HepG2 (cell line): ENCODE measurements around the gene RBM47. TPM values are rescaled to one million over a fixed set of nuclear protein-coding genes. Genes with fewer than 3 reads are reported as not detected.
A peak's percentile ranks its signal among the peaks of the same experiment; 100 is the strongest.

Experiments
- ATAC-seq: fragments of 200-7000 bp; cut with Tn5 transposase; 3 replicates; pipeline ENCODE4 v1.9.1; 2020; ENCODE audit warnings: mild to moderate bottlenecking, moderate library complexity
- BruUV-seq: library from RNA; stranded (reverse); fragments of 400-500 nt; replicated peaks from 2 replicates; lab custom pipeline; 2021; lab: Mats Ljungman, UMichigan
- CTCF ChIA-PET: fragments of 300-600 bp; formaldehyde crosslinking; extraction: SDS; loops from one replicate; lab custom pipeline; 2021; ENCODE audit warnings: low total read pairs, inconsistent platforms, low intra/inter-chr PET ratio; lab: Yijun Ruan, JAX
- POLR2A ChIA-PET: fragments of 350-600 bp; sonication (Branson Sonifier 250); formaldehyde crosslinking; loops from one replicate; lab custom pipeline; 2020; ENCODE audit warnings: antibody characterized with exemption, inconsistent platforms; lab: Yijun Ruan, JAX
- DNase-seq: peaks from one replicate; pipeline ENCODE4 v3.0.0-alpha.2; 2015; ENCODE audit warnings: low spot score
- FAIRE-seq: peaks from 3 replicates; lab custom pipeline; 2011; peaks lifted over from hg19 to GRCh38; lab: Jason Lieb, UNC
- H2AFZ ChIP-seq: one replicate; pipeline ENCODE4 v1.6.1; 2011; ENCODE audit warnings: low read length, inconsistent platforms
- H3K27ac ChIP-seq: fragments of 300-600 bp; 3 replicates; pipeline ENCODE4 v1.8.0; 2011; ENCODE audit warnings: mixed run types, mild to moderate bottlenecking, mixed read lengths, low read length, inconsistent platforms; ENCODE audit not compliant: insufficient read depth; ENCODE audit errors: extremely low read length
- H3K27me3 ChIP-seq, 2 experiments: fragments of 200-600 bp in 1 of 2; 2 replicates in 1 of 2; 3 replicates in 1 of 2; pipeline versions ENCODE4 v1.6.0 to v1.8.0; 2011; ENCODE audit warnings: low read length in 2 of 2, mild to moderate bottlenecking in 2 of 2, moderate library complexity in 2 of 2, inconsistent platforms in 1 of 2; ENCODE audit not compliant: insufficient read depth in 2 of 2, control insufficient read depth in 1 of 2
- H3K36me3 ChIP-seq, 2 experiments: fragments of 200-600 bp in 1 of 2; replicated peaks in 1 of 2; 2 replicates in 1 of 2; 3 replicates in 1 of 2; pipeline versions ENCODE4 v1.5.1 to v1.8.0; 2011; ENCODE audit warnings: low read length in 2 of 2, inconsistent platforms in 1 of 2; ENCODE audit not compliant: insufficient read depth in 2 of 2, control insufficient read depth in 1 of 2
- H3K4me1 ChIP-seq: 2 replicates; pipeline ENCODE4 v1.5.1; 2012; ENCODE audit warnings: low read length, inconsistent platforms; ENCODE audit not compliant: insufficient read depth
- H3K4me2 ChIP-seq: 2 replicates; pipeline ENCODE4 v1.6.0; 2011; ENCODE audit warnings: low read depth, low read length, inconsistent platforms
- H3K4me3 ChIP-seq, 3 experiments: fragments of 200-600 bp in 1 of 3; sonication (generic), shearing (Covaris generic) in 1 of 3; replicated peaks in 1 of 3; 2 replicates each; pipeline ENCODE4 v1.5.1; 2011 to 2016; ENCODE audit warnings: low read length in 3 of 3, inconsistent platforms in 2 of 3, low read depth in 2 of 3, mild to moderate bottlenecking in 2 of 3, control low read depth in 1 of 3, mixed read lengths in 1 of 3; ENCODE audit not compliant: insufficient read depth in 1 of 3
- H3K79me2 ChIP-seq: one replicate; pipeline ENCODE4 v1.6.1; 2011; ENCODE audit warnings: low read length, inconsistent platforms; ENCODE audit not compliant: insufficient read depth
- H3K9ac ChIP-seq: 2 replicates; pipeline ENCODE4 v1.6.0; 2011; ENCODE audit warnings: mild to moderate bottlenecking, low read depth, low read length, inconsistent platforms; ENCODE audit not compliant: insufficient read depth
- H3K9me3 ChIP-seq: 2 replicates; pipeline ENCODE4 v1.5.1; 2012; ENCODE audit warnings: mild to moderate bottlenecking, low read length
- H4K20me1 ChIP-seq: 2 replicates; pipeline ENCODE4 v1.6.0; 2011; ENCODE audit warnings: inconsistent platforms, mild to moderate bottlenecking, low read length, moderate library complexity; ENCODE audit not compliant: insufficient read depth
- NFE2L2 ChIP-seq: fragments of 150-350 bp; IDR thresholded peaks from 2 replicates; pipeline ENCODE4 v1.6.1; 2014; ENCODE audit warnings: low read length
- RCOR2 ChIP-seq: IDR thresholded peaks from 2 replicates; pipeline ENCODE4 v1.6.1; 2016; ENCODE audit warnings: missing biosample characterization, missing genetic modification reagents
- SMAD1 ChIP-seq: sonication (generic); formaldehyde crosslinking; IDR thresholded peaks from 2 replicates; pipeline ENCODE4 v1.4.0; 2020; ENCODE audit warnings: missing genetic modification reagents, low read depth, mild to moderate bottlenecking, borderline replicate concordance
- WGBS: methylation state at CpG from one replicate; pipeline ENCODE4 v1.1.6; 2017; ENCODE audit warnings: low lambda C conversion rate; 5-methylcytosine and 5-hydroxymethylcytosine counted together
- in situ Hi-C: cut with HindIII; loops from 2 replicates; pipeline ENCODE4 v1.10.0; 2017; ENCODE audit warnings: low pct_unique_long_range_greater_than_20kb; ENCODE audit not compliant: extremely low pct_ligation_motif_present
- intact Hi-C: fragments of 100-400 bp; cut with micrococcal nuclease; formaldehyde crosslinking; loops from one replicate; pipeline ENCODE4 v1.10.0; 2022; ENCODE audit not compliant: unreplicated experiment
- polyA plus RNA-seq, 8 experiments: library from polyadenylated mRNA; depleted of rRNA in 3 of 8; stranded (reverse) in 7 of 8; unstranded in 1 of 8; fragments of >200 nt; fragmentation: Illumina TruSeq in 4 of 8; extraction: Trizol in 4 of 8; gene quantifications; 2 replicates each; pipeline versions ENCODE4 v1.2.1 to v1.2.3, GENCODE V29; 2011 to 2016; ENCODE audit warnings: low read depth in 4 of 8, missing spikeins in 1 of 8, mixed read lengths in 1 of 8; ENCODE audit not compliant: insufficient read depth in 1 of 8
- total RNA-seq, 5 experiments: library from RNA; depleted of rRNA; stranded (reverse); fragments of >200 nt; fragmentation: Illumina TruSeq; extraction: Trizol; gene quantifications; 2 replicates each; pipeline ENCODE4 v1.2.3, GENCODE V29; 2016; ENCODE audit warnings: low read depth in 1 of 5
- TF ChIP-seq, protein P1 (sequence below): IDR thresholded peaks from 2 replicates; pipeline ENCODE4 v1.6.1; 2012; ENCODE audit warnings: low read depth, low read length, improper control_type of control experiment

The RBM47 gene
- total and polyA plus RNA-seq, 2 of the 13 experiments (the other 11 are each of a cell fraction or from before 2014, with no cell fraction given), result 1.2 to 2.5 TPM

DNA sequence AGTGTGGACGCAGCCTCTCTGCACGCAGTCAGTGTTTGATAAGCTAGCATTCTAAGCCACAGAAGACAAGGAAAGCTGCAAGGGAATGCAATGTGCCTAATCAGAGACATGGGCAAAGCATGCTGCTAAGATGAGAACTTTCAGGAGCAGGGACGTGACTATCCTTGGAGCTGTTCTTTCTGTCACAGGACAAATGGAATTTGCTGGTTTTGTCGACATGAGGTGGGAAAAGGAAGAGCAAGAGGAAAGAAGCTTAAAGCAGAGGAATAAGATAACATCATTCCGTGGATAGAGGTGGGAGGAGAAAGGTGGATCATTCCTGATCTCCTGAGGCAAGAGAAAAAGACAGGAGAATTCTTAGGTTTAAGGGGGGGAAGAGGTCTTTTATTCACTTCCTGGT, 33.7 kb downstream of the RBM47 start (continued):
- no peak for TF ChIP-seq SMAD1 (CRISPR knock-in tag)
- TF ChIP-seq, all 625 proteins: peak for 0

DNA sequence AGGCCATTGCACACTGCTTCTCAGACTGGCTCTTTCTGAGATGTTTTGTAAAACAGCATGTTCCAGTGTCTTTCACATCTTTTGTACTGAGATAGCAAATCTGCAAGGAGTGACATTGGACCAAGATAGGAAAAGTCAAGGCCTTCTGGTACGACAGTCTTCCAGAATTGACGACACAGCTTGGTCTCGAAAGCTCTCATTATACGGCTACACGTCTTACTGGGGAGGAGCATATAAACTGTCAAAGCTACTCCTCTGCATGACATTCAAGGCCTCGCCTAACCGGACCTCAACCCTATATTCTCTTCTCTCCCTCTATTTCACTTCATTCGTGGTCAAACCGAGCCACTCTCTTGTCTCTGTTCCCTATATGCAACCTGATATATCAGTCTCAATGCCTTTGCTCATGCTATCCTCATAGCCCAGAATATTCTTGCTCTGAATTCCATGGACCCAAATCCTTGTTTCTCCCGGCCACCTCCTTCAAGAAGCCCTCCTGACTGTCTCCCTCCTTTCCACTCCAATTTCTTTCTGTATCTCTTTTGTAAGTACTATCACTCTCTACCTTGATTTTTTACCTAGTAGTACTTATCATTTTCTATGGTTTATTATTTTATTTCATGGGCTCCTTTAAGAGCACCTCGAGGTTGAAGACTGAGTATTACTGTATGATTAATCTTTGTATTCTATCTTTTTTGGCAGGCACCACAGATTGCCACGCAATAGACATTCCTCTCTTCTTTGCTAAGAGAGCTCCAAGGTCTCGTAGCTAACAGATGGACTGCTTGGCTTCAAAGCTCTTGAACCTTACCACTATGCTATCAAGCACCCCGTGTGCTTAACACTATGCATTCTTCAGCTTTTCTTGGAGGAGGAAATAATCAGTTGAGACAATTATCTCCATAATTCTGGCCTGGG, 35.1 kb downstream of the RBM47 start:
- intact Hi-C loops, result no loop called here
- no peak for ATAC-seq
- no peaks in the 10 kb centered on the region for H3K36me3 ChIP-seq
- H3K4me3 ChIP-seq, result no peak overlapping the region
- H4K20me1 ChIP-seq, result no peaks in the 10 kb centered on the region
- TF ChIP-seq, protein P1, sequence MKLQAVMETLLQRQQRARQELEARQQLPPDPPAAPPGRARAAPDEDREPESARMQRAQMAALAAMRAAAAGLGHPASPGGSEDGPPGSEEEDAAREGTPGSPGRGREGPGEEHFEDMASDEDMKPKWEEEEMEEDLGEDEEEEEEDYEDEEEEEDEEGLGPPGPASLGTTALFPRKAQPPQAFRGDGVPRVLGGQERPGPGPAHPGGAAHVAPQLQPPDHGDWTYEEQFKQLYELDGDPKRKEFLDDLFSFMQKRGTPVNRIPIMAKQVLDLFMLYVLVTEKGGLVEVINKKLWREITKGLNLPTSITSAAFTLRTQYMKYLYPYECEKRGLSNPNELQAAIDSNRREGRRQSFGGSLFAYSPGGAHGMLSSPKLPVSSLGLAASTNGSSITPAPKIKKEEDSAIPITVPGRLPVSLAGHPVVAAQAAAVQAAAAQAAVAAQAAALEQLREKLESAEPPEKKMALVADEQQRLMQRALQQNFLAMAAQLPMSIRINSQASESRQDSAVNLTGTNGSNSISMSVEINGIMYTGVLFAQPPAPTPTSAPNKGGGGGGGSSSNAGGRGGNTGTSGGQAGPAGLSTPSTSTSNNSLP, result no peak
- TF ChIP-seq, all 625 proteins: peak for 0
- Histone ChIP-seq H2AFZ (no peak overlapping the region), H3K9me3 (no peaks in the 10 kb centered on the region), H3K79me2 (no peaks in the 10 kb centered on the region), H3K27ac (no peak overlapping the region), H3K27me3 (no peaks in the 10 kb centered on the region), H3K4me1 (peaks cover 8% of the 10 kb centered on the region), H3K9ac (no peak overlapping the region), H3K4me2 (no peak overlapping the region)
- ChIA-PET CTCF (no interaction called here), POLR2A (no interaction called here)
- in situ Hi-C loops, result no loop called here
- no TSS peak for BruUV-seq
- FAIRE-seq (no peak), DNase-seq (no peak)
- 48% methylated on average over 14 of the region's 14 CpGs for WGBS

DNA sequence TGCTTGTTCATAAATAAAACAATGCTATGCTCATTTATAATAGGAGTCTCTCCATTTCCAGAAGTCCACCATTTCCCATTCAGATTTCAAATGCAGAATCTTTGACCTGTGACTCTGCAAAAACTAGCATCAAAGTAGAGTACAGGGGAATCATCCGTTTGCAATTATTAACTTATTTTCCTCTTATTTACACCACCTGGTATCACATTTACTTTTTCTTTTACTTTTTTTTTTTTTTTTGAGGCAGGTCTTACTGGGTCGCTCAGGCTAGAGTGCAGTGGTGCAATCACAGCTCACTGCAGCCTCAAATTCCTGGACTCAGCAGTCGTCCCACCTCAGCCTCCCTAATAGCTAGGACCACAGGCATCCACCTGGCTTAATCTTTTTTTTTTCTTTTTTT, 37.6 kb downstream of the RBM47 start:
- no peak for FAIRE-seq
- 0 out of 5 replicates have a peak, but pooled peaks cover 0 to 4% of the 10 kb centered on the region in 2 experiments for H3K27me3 ChIP-seq
- peak; percentile 24; the same call in 1 of the 3 replicates for ATAC-seq
- in situ Hi-C loops (no loop called here), intact Hi-C loops (no loop called here)
- H3K4me1 ChIP-seq, result peaks cover 9% of the 10 kb centered on the region
- ChIA-PET POLR2A (no interaction called here), CTCF (no interaction called here)
- no peak overlapping the region for H3K27ac ChIP-seq
- TF ChIP-seq RCOR2 (CRISPR knock-in tag), result no peak
- TF ChIP-seq NFE2L2, result peak; percentile 53; the same call in 1 of the 2 replicates
- 3% methylated on average over 3 of the region's 3 CpGs for WGBS
- H3K9me3 ChIP-seq, result no peaks in the 10 kb centered on the region
- BruUV-seq, result no TSS peak
- H2AFZ ChIP-seq, result no peak overlapping the region
- no peak overlapping the region for H3K9ac ChIP-seq
- H4K20me1 ChIP-seq, result no peaks in the 10 kb centered on the region
- H3K36me3 ChIP-seq, result no peaks in the 10 kb centered on the region
- H3K4me2 ChIP-seq, result no peak overlapping the region
- DNase-seq, result no peak
- H3K4me3 ChIP-seq, result no peak overlapping the region
- no peaks in the 10 kb centered on the region for H3K79me2 ChIP-seq
